Measurements from ENCODE around the gene ERBB4.

DNA sequence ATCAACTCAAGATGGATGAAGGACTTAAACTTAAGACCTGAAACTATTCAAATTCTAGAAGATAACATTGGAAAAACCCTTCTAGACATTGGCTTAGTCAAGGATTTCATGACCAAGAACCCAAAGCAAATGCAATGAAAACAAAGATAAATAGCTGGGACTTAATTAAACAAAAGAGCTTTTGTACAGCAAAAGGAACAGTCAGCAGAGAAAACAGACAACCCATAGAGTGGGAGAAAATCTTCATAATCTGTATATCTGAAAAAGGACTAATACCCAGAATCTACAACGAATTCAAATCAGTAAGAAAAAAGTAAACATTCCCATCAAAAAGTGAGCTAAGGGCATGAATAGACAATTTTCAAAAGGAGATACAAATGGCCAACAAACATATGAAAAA, 171.2 kb downstream of the ERBB4 start:
- TF ChIP-seq, protein P1, sequence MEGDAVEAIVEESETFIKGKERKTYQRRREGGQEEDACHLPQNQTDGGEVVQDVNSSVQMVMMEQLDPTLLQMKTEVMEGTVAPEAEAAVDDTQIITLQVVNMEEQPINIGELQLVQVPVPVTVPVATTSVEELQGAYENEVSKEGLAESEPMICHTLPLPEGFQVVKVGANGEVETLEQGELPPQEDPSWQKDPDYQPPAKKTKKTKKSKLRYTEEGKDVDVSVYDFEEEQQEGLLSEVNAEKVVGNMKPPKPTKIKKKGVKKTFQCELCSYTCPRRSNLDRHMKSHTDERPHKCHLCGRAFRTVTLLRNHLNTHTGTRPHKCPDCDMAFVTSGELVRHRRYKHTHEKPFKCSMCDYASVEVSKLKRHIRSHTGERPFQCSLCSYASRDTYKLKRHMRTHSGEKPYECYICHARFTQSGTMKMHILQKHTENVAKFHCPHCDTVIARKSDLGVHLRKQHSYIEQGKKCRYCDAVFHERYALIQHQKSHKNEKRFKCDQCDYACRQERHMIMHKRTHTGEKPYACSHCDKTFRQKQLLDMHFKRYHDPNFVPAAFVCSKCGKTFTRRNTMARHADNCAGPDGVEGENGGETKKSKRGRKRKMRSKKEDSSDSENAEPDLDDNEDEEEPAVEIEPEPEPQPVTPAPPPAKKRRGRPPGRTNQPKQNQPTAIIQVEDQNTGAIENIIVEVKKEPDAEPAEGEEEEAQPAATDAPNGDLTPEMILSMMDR (conservative IDR thresholded peaks at IDR 0.05; ENCODE audit: low read length), result no peak
- TF ChIP-seq EZH2phosphoT487 (IDR thresholded peaks at IDR 0.05; ENCODE audit: borderline replicate concordance, low read depth, low read length), result no peak
